ENCODE results near the gene ADRA2B.

DNA sequence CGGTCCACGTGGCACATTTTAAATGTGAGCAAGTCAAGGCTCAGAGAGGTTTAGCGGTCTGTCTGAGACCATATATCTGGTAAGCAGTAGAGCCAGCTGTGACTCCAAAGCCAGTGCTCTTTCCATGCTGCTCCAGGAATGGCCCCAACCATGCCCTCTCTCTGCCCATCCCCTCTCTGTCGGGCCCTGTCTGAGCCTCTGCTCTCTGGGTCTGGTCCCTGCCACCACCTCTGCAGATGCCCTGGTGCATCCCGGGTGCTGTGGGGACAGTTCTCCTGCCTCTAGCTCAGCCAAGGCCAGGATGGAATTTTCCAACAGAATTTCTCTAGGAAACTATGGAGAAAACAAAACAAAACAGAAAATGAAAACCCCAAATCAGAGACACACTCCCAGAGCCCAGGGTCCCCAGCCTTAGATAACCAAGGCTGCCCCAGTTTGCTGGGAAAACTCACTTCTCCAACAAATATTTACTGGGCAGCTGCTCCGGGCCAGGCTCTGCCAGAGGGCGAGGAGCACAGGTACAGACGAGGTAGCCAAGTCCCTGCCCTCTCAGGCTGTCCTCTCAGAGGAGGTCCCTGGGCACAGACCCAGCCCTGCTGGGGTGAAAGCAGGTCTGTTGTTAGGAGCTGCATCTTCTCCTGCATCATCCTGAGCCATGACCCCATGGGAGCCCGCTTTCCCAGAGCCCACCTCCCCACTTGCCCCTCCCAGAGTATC is 9.2 kb downstream of the ADRA2B start:
- TF ChIP-seq, protein P1, sequence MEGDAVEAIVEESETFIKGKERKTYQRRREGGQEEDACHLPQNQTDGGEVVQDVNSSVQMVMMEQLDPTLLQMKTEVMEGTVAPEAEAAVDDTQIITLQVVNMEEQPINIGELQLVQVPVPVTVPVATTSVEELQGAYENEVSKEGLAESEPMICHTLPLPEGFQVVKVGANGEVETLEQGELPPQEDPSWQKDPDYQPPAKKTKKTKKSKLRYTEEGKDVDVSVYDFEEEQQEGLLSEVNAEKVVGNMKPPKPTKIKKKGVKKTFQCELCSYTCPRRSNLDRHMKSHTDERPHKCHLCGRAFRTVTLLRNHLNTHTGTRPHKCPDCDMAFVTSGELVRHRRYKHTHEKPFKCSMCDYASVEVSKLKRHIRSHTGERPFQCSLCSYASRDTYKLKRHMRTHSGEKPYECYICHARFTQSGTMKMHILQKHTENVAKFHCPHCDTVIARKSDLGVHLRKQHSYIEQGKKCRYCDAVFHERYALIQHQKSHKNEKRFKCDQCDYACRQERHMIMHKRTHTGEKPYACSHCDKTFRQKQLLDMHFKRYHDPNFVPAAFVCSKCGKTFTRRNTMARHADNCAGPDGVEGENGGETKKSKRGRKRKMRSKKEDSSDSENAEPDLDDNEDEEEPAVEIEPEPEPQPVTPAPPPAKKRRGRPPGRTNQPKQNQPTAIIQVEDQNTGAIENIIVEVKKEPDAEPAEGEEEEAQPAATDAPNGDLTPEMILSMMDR (conservative IDR thresholded peaks at IDR 0.05; ENCODE audit: low read depth, low read length): no peak
- no peak for TF ChIP-seq EZH2 (IDR thresholded peaks at IDR 0.05; ENCODE audit: borderline replicate concordance, low read depth, low read length, poor library complexity, severe bottlenecking)
